WTC11 (cell line): ENCODE measurements around the gene OR13H1. TPM values are rescaled to one million over a fixed set of nuclear protein-coding genes. Genes with fewer than 3 reads are reported as not detected.
"Not testable (repeated sequence)": the region's sequence is repeated elsewhere in the genome, so short reads cannot be mapped to it uniquely, and the experiment has no call there.

ENCODE experiments used
- ATAC-seq: fragments of 200-7000 bp; cut with Tn5 transposase; 2 replicates; pipeline ENCODE4 v1.10.0; 2021; ENCODE audit warnings: mild to moderate bottlenecking, moderate library complexity
- CTCF ChIA-PET: fragments of 300-600 bp; sonication (Branson Sonifier 250); formaldehyde crosslinking; loops from one replicate; lab custom pipeline; 2021; ENCODE audit warnings: antibody characterized with exemption; lab: Charles Lee
- POLR2A ChIA-PET: fragments of 350-600 bp; sonication (Branson Sonifier 250); formaldehyde crosslinking; loops from one replicate; lab custom pipeline; 2021; ENCODE audit warnings: antibody characterized with exemption; lab: Charles Lee
- DNase-seq: peaks from one replicate; pipeline ENCODE4 v3.0.0; 2021; ENCODE audit warnings: low spot score
- H3K27ac Mint-ChIP-seq: 2 replicates; pipeline ENCODE4 v1.8.0; 2021; ENCODE audit warnings: mixed read lengths
- H3K27me3 Mint-ChIP-seq: 2 replicates; pipeline ENCODE4 v1.8.0; 2021; ENCODE audit warnings: low read depth, mild to moderate bottlenecking, moderate library complexity, mixed read lengths
- H3K36me3 Mint-ChIP-seq: 2 replicates; pipeline ENCODE4 v1.8.0; 2021; ENCODE audit warnings: mixed read lengths
- H3K4me1 Mint-ChIP-seq: 2 replicates; pipeline ENCODE4 v1.8.0; 2022; ENCODE audit warnings: mixed read lengths
- H3K4me3 Mint-ChIP-seq: 2 replicates; pipeline ENCODE4 v1.8.0; 2021; ENCODE audit warnings: mild to moderate bottlenecking, moderate library complexity, mixed read lengths
- H3K9me3 Mint-ChIP-seq: 2 replicates; pipeline ENCODE4 v1.8.0; 2021; ENCODE audit warnings: mixed read lengths
- ATF1 ChIP-seq: sonication (generic); formaldehyde crosslinking; IDR thresholded peaks from 2 replicates; pipeline ENCODE4 v1.8.1; 2023; ENCODE audit warnings: mild to moderate bottlenecking, moderate library complexity, missing genetic modification reagents
- ATF6 ChIP-seq: sonication (generic); formaldehyde crosslinking; IDR thresholded peaks from 2 replicates; pipeline ENCODE4 v1.8.1; 2023; ENCODE audit warnings: mild to moderate bottlenecking, missing genetic modification reagents
- CBFB ChIP-seq: sonication (generic); formaldehyde crosslinking; IDR thresholded peaks from 2 replicates; pipeline ENCODE4 v1.8.1; 2022; ENCODE audit warnings: mild to moderate bottlenecking, low read depth, missing genetic modification reagents
- HMGA2 ChIP-seq: fragments of 250-450 bp; sonication (Bioruptor Pico); IDR thresholded peaks from 2 replicates; pipeline ENCODE4 v1.4.0; 2021; ENCODE audit warnings: mild to moderate bottlenecking, moderate library complexity
- HMGXB4 ChIP-seq: sonication (generic); formaldehyde crosslinking; IDR thresholded peaks from 2 replicates; pipeline ENCODE4 v1.8.1; 2023; ENCODE audit warnings: mild to moderate bottlenecking, moderate library complexity, missing genetic modification reagents
- IRF2 ChIP-seq: sonication (generic); formaldehyde crosslinking; IDR thresholded peaks from 2 replicates; pipeline ENCODE4 v1.8.0; 2022; ENCODE audit warnings: low read depth, missing genetic modification reagents, borderline replicate concordance
- JAZF1 ChIP-seq: fragments of 250-450 bp; sonication (Bioruptor Pico); IDR thresholded peaks from 2 replicates; pipeline ENCODE4 v1.9.0; 2021; ENCODE audit warnings: moderate library complexity, mild to moderate bottlenecking, inconsistent platforms
- NFYB ChIP-seq: sonication (generic); formaldehyde crosslinking; conservative IDR thresholded peaks from 2 replicates; pipeline ENCODE4 v1.8.0; 2022; ENCODE audit warnings: low read depth, missing genetic modification reagents
- NR3C1 ChIP-seq: sonication (generic); formaldehyde crosslinking; conservative IDR thresholded peaks from 2 replicates; pipeline ENCODE4 v1.8.1; 2023; ENCODE audit warnings: low read depth, mild to moderate bottlenecking, missing genetic modification reagents
- PREB ChIP-seq: sonication (generic); formaldehyde crosslinking; IDR thresholded peaks from 2 replicates; pipeline ENCODE4 v1.8.1; 2022; ENCODE audit warnings: mild to moderate bottlenecking, missing genetic modification reagents, moderate library complexity, borderline replicate concordance
- RELA ChIP-seq: sonication (generic); formaldehyde crosslinking; IDR thresholded peaks from 2 replicates; pipeline ENCODE4 v1.8.1; 2022; ENCODE audit warnings: missing genetic modification reagents, mild to moderate bottlenecking, borderline replicate concordance
- SP1 ChIP-seq: sonication (generic); formaldehyde crosslinking; conservative IDR thresholded peaks from 2 replicates; pipeline ENCODE4 v1.8.1; 2022; ENCODE audit warnings: missing genetic modification reagents
- TP53 ChIP-seq: sonication (generic); formaldehyde crosslinking; IDR thresholded peaks from 2 replicates; pipeline ENCODE4 v1.8.1; 2023; ENCODE audit warnings: mild to moderate bottlenecking, missing genetic modification reagents
- USF2 ChIP-seq: sonication (generic); formaldehyde crosslinking; IDR thresholded peaks from 2 replicates; pipeline ENCODE4 v1.8.1; 2023; ENCODE audit warnings: mild to moderate bottlenecking, missing genetic modification reagents, moderate library complexity
- ZNF138 ChIP-seq: sonication (generic); formaldehyde crosslinking; conservative IDR thresholded peaks from 2 replicates; pipeline ENCODE4 v1.8.1; 2022; ENCODE audit warnings: mild to moderate bottlenecking, moderate library complexity, missing genetic modification reagents
- ZNF281 ChIP-seq: sonication (generic); formaldehyde crosslinking; IDR thresholded peaks from 2 replicates; pipeline ENCODE4 v1.8.0; 2023; ENCODE audit warnings: mild to moderate bottlenecking, missing genetic modification reagents
- ZNF416 ChIP-seq: fragments of 250-450 bp; sonication (Bioruptor Pico); IDR thresholded peaks from 2 replicates; pipeline ENCODE4 v1.9.0; 2021; ENCODE audit warnings: mild to moderate bottlenecking, inconsistent platforms
- ZSCAN18 ChIP-seq: fragments of 250-450 bp; sonication (Bioruptor Pico); IDR thresholded peaks from 2 replicates; pipeline ENCODE4 v2.1.2; 2022; ENCODE audit warnings: mild to moderate bottlenecking, moderate library complexity
- total RNA-seq: library from RNA; stranded (reverse); gene quantifications from 3 replicates; pipeline ENCODE4 v1.2.3, GENCODE V29; 2021

OR13H1 gene
- total RNA-seq, 1 experiment from 2014 or later: not detected

- 0 out of 2 replicates have a peak, but pooled peaks have one; percentile 27 for TF ChIP-seq ZNF281 (CRISPR knock-in tag)
- H3K27me3 Mint-ChIP-seq, H3K9me3 Mint-ChIP-seq, POLR2A ChIA-PET, ATAC-seq, CTCF ChIA-PET, H3K36me3 Mint-ChIP-seq: not testable (repeated sequence)
- Mint-ChIP-seq H3K4me3 (peak overlapping the region; percentile 92), H3K27ac (peak overlapping the region; percentile 67), H3K4me1 (peaks cover 17% of the 10 kb centered on the region)
- peak; percentile 65 for DNase-seq
Observed at GRCh38 chrX:131578735-131579367, 35.0 kb downstream of the OR13H1 start.

- POLR2A ChIA-PET: no interaction called here
- no peak for DNase-seq
- Mint-ChIP-seq H3K4me1 (no peaks in the 10 kb centered on the region), H3K27ac (no peak overlapping the region), H3K9me3 (no peaks in the 10 kb centered on the region)
- TF ChIP-seq HMGXB4 (CRISPR knock-in tag) (no peak), ZNF416 (CRISPR knock-in tag) (no peak), JAZF1 (CRISPR knock-in tag) (no peak), ZNF138 (CRISPR knock-in tag) (no peak), HMGA2 (CRISPR knock-in tag) (no peak), NR3C1 (CRISPR knock-in tag) (no peak), RELA (CRISPR knock-in tag) (no peak), CBFB (CRISPR knock-in tag) (no peak), TP53 (CRISPR knock-in tag) (no peak), NFYB (CRISPR knock-in tag) (no peak), PREB (CRISPR knock-in tag) (no peak), ATF6 (CRISPR knock-in tag) (no peak), ATF1 (CRISPR knock-in tag) (no peak), USF2 (no peak), IRF2 (CRISPR knock-in tag) (no peak), ZSCAN18 (no peak), SP1 (CRISPR knock-in tag) (no peak)
- TF ChIP-seq, all 79 proteins: peak for 0
- H3K4me3 Mint-ChIP-seq: no peak overlapping the region
- ATAC-seq: no peak
- CTCF ChIA-PET: no interaction called here
- peaks cover 3% of the 10 kb centered on the region; the same call in 1 of the 2 replicates for H3K36me3 Mint-ChIP-seq
- H3K27me3 Mint-ChIP-seq: no peaks in the 10 kb centered on the region; the same call in 1 of the 2 replicates
Observed at GRCh38 chrX:131588995-131589394, 45.1 kb downstream of the OR13H1 start.
